NCI-H2227 (cell line): Measurements from ENCODE around the gene CSRP2.

Experiments
- DNase-seq: peaks from one replicate; lab custom pipeline; 2025; ENCODE audit not compliant: unreplicated experiment; lab: John Stamatoyannopoulos, UW

CSRP2 gene

GRCh38 chr12:76895796-76896195, 17.0 kb upstream of the CSRP2 start:
- no peak for DNase-seq

GRCh38 chr12:76891609-76892008, 12.8 kb upstream of the CSRP2 start:
- no peak for DNase-seq

- no peak for DNase-seq
Measured at GRCh38 chr12:76890151-76891143, 11.6 kb upstream of the CSRP2 start.

- no peak for DNase-seq
Measured at GRCh38 chr12:76888775-76889174, 10.0 kb upstream of the CSRP2 start.

- DNase-seq = no peak
Measured at GRCh38 chr12:76883811-76884210, 5.0 kb upstream of the CSRP2 start.

GRCh38 chr12:76883151-76883550, 4.3 kb upstream of the CSRP2 start:
- no peak for DNase-seq

GRCh38 chr12:76882367-76882766, 3.5 kb upstream of the CSRP2 start:
- DNase-seq = no peak

GRCh38 chr12:76881142-76881541, 2.3 kb upstream of the CSRP2 start:
- peak; percentile 32 for DNase-seq

GRCh38 chr12:76880519-76881023, 1.8 kb upstream of the CSRP2 start:
- no peak for DNase-seq

- no peak for DNase-seq
Measured at GRCh38 chr12:76879710-76880518, 1.1 kb upstream of the CSRP2 start.

- peak; percentile 65 for DNase-seq
Measured at GRCh38 chr12:76878099-76878898, 520 bp downstream of the CSRP2 start.

GRCh38 chr12:76876696-76877229, 2.1 kb downstream of the CSRP2 start:
- DNase-seq = no peak

GRCh38 chr12:76874491-76875190, 4.2 kb downstream of the CSRP2 start:
- DNase-seq = no peak

- DNase-seq = no peak
Measured at GRCh38 chr12:76874027-76874426, 4.8 kb downstream of the CSRP2 start.

- no peak for DNase-seq
Measured at GRCh38 chr12:76872415-76872814, 6.4 kb downstream of the CSRP2 start.

GRCh38 chr12:76871742-76872141, 7.1 kb downstream of the CSRP2 start:
- DNase-seq = no peak

GRCh38 chr12:76871082-76871481, 7.7 kb downstream of the CSRP2 start:
- no peak for DNase-seq

GRCh38 chr12:76866726-76867125, 12.1 kb downstream of the CSRP2 start:
- peak; percentile 51 for DNase-seq

GRCh38 chr12:76866151-76866567, 12.7 kb downstream of the CSRP2 start:
- DNase-seq = peak; percentile 57
